GM21576 (cell line): ENCODE measurements around the gene LYZL4.

Experiments
- ATAC-seq: cut with Tn5 transposase; IDR thresholded peaks from one replicate; pipeline ENCODE4 v1.9.1; 2021; ENCODE audit warnings: mild to moderate bottlenecking, moderate library complexity; ENCODE audit not compliant: unreplicated experiment

Gene LYZL4

DNA sequence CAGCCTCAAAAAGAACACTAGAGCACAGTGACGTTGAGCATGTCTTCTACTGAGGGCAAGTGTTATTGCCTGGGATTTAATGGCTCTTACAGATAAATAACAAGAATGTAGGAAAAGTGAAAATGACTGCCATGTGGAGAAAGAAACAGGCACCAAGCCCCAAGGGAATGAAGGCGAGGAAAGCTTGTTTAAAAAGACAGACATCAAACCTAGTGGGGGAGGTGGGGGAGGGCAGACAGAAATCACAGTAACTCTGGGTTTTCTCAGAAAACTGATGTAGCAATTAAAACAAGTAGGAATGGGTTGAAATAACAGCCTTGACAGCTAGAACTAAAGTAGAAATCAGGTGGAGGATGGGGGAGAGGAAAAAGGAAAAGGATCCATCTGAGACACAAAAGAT lies 18.4 kb upstream of the LYZL4 start:
- no peak for ATAC-seq

DNA sequence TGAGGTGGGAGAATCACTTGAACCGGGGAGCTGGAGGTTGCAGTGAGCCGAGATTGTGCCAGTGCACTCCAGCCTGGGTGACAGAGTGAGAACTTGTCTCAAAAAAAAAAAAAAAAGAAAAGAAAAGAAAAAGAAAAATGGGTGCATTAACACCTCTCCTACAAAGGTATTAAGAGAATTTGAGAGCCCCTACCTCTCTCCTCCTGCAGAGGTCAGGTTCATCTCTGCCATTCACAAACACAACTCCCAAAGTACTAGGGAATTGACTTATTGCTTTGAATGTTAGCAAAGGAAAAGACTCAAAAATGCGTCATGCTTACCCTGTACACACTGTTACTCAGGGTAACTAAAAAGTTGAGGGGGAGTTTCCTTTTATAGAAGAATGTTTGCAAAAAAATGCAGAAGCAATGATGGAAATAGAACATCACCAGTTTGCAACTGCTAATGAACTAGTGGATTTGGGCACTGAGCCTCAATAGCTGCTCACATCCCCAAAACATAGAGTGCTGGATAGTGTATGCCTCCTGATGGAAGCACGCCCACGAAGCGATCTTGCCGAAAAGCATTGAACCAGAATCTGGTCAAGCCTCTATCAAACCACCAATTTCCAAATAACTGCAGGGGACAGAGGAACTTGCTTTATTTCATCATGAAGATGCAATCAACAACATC lies 15.5 kb upstream of the LYZL4 start:
- no peak for ATAC-seq

DNA sequence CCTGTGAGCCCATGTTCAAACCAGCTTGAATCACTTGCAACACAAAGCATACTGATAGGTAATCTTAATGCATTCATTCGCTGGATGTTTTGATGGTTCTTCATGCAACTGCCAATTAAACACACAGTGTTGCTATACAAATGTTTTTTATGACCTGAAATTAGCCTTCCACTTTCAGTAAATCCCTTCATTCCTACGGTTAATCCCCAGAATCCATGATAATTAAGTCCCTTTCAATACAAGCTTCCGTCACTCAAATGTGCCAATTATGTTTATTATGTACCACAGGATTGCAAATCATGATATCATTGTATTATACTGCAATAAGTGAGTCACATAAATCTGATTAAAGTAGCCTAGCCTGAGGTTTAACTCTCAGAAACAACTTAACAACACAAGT lies 14.5 kb upstream of the LYZL4 start:
- no peak for ATAC-seq

DNA sequence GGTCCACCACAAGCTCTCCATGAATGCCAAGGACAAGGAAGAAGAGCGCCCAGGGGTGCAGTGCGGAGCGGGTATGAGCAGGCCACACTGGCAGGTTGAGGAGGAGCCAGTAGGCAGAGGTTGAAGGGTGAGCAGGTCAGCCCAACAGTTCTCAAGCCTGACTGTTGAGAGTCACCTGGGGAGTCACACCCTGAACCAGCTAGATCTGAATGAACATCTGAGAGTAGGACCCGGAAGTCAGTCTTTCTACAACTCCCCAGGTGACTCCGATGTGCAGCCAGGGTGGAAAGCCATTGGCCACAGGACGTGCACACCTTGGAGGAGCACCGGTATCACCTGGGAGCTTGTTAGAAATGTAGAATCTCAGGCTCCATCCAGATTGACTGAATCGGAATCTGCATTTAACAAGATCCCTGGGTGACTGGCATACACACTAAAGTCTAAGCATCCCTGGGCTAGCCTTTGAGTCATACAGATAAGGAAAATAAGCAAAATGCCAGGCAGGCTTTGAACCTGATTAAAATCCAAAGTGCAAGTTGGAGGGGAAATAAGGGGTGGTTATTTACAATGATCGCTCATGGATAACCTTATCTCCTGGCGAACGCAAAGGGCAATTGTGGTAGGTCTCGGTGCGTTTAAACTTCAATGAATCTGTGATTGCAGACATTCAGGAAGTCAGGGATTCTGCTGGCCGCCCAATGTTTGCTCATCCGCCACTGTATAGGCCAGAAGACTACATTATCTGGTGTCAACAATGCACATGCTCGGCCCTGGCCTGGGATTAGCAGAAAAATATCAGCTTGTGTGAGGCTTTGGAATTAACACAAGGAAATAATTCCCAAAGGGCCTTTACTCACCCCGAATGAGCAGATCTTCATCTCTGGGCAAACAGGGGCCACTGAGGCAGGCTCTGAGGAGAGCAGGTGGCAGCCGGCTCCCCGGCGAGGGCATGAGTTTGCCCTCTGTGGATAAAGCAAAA lies 11.7 kb upstream of the LYZL4 start:
- ATAC-seq: no peak

DNA sequence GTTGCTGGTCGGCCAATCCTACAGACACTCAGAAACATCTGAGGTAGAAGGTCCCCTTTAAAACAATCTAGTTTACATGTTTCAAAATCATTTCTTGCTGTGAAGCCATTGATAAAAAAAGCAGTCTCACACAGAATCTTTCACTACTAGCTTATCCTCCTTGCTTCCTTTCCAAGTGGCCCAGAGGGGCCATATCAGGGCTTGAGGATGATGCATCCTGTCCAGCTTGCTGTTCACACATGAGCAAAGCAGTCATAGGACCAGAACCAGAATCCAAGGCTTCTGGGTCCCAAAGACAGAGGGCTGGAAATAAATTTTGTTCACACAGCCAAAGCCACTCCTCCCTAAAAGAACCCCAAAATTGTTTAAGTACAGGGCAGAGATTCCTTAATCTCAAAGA lies 9.2 kb upstream of the LYZL4 start:
- ATAC-seq: no peak

DNA sequence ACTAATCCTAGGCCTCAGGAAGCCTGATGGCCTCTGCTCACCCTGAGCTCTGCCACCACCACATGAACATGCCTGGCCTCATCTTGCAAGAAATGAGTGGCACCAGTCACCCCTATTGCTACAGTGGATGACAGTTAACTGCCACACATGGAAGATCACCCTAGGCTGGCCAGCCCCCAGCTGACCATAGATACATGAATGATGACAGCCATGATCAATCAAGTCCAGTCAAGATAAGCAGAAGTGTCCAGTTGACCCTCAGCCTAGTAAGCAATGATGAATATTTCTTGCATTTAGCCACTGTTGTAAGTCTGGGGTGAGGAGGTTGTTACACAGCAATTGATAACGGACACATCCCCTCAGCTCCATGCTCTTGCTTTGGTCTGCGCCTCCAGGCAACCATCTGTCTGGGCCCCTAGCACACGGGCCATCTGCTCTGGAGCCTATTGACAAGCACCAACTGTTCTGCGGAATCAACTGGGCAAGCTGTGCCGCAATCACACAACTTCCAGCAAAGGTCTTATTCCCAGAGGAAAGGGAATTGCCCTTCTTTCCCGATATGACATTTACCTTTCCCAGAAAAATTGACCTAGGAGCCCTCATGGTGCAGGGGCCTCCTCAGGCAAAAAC lies 2.2 kb upstream of the LYZL4 start:
- no peak for ATAC-seq

DNA sequence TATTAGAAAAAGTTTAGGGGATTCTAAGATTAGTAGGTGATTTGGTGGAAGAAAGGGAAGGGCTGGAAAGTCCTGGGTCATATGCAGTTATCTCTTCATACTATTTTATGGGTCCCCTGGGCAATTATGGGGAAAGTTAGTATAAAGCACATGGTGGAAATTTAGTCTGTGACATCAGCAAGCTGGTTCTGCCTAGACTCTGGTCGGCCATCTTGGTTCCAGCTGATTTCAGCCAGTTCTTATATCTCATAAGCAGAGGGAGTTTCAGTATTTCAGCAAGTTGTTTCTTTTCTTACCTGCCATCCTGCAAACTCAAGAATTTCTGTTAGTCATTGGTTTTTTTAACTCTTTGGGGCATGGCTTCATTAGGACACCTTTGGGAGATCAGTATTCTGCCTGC lies 1.0 kb upstream of the LYZL4 start:
- ATAC-seq: no peak

DNA sequence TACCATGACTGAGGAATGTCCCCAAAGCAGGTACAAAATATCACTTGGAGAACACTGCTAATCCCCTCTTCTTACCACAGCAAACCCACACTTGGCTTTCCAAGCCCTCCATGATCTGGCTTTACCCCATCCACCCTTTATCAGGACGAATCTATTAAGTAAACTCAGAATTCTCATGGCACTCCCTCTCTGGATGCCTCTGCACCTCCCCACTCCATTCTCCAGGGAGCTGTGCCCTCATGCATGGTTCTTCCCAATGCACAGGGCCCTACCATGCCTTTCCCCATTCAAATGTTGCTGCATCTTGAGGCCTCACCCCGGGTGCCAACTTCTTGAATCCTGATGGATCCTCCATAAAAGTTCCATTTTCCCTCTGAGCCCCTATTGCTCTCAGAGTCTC lies 2.3 kb downstream of the LYZL4 start:
- no peak for ATAC-seq

DNA sequence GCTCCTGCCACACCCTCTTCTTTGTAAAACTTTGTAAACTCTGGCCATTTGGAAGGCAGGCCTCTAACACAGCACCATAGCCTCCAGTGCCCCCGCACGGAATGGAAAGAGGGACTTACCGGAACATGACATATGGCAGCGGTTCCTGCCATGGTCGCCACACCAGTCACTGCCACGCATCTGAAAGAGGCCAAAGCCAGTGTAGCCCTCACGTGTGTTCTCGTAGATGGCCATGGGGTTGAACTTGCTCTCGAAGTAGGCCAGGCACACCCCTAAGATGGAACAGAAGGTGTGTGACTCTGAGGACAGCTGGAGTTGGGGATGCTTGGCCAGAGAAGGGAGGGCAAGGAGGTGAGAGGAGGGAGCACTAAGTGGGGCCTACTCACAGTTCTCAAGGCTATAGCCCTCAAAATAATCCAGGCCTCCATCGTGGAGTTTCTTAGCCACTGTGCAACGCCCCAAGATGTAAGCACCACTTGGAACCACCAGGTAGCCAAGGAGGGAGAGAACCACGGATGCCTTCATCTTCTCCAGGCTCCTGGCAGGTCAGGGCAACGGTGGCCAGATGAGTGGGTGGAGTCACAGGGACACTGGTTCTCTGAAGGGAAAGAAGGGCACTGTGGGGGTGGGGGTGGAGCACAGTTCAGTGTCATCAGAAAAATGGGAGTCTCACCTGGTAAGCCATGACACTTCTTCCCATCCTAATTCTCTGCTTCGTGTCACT lies 3.5 kb downstream of the LYZL4 start:
- no peak for ATAC-seq

DNA sequence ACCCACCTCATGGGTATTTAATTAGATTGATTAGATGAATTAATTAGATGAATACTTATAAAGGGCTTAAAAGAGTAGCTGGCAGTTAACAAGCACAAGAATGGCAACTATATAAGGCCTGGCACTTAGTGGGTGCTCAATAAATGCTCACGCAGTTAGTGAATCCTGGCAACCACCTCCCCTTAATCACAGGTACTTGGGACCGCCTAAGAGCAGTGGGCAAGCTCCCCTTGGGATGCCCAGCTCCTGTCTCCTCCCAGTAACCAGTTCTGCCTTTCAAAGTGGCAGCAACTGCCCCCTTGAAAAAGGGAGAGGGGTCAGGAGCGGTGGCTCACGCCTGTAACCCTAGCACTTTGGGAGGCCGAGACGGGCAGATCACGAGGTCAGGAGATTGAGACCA lies 4.6 kb downstream of the LYZL4 start:
- no peak for ATAC-seq

DNA sequence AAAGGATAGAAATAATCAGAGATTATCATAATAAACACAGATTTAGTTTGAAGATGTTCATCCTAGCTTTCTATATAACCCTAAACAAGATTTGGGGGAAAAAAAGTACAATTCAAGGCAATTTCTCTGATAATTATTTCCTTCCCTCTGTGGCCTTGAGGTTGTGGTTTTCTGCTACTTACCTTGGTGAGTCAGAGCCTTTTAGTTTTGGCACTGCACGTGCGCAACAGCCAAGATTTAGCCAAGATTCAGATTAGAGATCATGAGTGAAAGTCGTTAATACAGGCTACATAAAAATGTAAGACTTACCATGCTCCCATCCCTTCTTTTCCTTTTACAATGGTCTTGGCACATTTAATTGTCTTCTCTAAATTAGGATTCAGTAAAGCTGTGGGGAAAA lies 6.7 kb downstream of the LYZL4 start:
- no peak for ATAC-seq

DNA sequence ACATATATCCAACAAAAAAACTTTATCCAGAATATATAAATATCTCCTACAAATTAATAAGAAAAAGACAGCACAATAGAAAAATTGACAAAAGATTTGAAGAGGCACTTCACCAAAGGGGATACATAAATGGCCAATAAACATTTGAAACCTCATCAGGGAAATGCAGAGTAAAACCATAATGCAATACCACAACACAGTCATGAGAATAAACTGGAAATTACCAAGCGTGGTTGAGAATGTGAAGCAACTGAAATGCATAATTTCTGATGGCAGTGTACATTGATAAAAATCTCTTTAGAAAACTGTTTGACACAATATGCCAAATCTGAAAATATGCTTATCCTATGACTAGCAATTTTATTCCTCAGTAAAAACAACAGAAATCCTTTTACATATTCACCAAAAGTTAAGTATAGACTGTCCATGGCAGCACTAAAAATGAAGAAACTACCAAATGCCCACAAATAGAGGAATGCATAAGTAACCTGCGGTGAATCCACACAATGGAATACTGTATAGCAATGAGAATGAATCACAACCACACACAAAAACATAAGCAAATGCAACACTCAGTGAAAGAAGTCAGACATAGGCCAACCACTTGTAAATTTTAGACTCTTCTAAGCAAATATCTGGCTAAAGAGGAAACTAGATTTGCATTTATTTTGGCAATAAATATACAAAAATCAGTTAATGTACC lies 7.9 kb downstream of the LYZL4 start:
- no peak for ATAC-seq

DNA sequence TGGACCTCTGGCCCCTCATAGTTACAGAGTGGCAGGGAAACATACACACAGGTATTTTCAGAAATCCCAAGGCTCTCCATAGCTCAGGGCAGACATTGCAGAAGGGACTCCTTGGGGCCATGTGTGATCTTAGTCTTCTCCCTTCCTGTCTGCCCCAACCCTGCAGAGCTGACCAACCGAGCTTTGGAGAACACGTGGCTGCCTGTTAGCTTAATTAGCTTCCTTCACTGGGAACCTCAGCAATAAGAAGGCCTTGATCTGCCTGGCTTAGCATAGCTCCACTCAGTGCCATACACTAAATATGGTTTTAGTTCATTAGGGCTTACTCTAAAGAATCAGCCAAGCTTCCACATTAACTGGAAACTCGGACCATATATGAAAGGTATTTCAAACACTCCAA lies 12.3 kb downstream of the LYZL4 start:
- no peak for ATAC-seq

DNA sequence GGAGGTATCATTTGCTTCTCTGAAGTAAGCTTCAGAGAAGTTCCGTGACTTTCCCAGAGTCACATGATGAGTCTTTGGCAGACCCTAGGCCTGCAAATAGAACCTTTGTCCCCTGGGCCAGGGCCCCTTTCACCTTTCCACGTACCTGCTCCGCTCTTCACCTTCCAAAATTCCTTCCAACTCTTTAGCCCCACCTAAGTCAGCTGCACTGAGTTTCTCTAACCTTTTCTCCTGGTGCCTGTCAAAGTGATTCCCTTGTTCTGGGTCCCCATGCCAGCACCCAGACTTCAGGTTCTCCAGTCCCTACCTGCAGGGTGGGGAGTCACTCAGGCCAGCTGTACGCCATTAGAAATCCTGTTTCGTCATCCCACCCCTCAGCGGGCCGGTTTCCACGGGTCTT lies 12.8 kb downstream of the LYZL4 start:
- ATAC-seq: no peak

DNA sequence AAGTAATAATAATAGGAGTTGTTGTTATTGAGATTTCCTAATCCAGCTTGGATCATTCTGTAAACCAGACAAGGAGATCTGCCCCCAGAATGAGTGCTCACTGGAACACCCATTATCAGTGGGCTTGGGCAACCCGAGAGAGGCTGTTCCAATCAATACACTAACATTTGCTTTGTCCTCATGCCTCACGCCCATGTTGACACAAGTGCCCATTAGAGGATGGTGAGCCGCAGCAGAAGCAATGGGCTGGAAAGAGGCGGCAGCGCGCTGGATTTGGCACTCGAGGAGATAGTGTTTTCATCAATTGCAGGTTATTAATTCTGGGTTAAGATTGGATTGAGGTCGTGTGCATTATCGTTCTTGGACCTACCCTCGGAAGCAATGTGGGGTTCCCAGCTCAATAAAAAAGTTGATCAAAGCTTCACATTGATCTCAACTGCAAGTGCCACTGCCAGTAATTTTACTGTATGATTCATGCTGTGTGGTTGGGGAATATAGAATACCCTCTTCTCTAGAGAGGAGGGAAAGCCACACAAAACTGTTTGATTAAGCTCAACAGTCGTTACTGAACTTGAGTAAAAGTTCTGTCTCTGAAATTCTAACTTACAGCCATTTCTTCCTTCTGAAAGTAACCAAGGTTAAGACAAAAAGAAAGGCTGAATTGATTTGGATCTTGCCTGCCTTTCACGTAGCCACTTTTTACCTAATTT lies 15.7 kb downstream of the LYZL4 start:
- no peak for ATAC-seq

DNA sequence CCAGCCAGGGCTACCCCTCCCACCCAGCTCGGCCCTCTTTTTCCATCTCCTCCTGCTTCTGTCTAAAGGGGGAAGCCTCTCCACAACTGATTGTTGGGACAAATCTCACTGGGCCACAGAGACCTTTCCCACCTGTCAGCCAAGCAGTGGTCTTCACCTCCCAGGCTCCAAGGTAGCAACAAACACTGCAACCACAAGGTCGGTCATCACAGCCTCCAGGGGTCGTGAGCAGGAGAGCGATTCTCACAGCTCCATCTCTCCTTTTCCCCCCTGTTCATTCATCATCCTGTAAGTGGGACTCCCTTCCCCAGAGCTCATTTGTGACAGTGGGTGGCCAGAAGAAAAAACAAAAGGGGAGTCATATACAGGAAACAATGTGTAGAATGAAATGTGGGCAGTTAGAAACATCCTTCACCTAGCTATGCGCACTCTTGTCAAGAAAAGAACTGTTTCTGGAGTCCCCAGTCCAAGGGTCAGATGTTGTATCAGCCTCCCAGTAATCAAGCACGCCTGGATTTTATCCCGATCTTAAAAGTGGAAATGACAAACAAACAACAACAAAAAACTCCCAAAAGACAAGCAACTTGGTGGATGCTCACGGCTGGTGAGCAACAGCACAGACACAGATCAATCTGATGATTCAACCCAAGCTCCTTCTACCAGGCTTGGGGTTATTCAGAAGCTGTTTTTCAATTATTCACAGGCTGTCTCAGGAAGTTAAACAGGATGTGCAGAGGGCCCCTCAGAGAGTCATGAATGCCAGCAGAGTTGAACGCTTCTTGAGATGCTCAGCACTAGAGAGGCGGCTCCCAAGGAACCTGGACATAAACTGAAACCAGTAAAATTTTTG lies 22.4 kb downstream of the LYZL4 start:
- ATAC-seq: no peak

DNA sequence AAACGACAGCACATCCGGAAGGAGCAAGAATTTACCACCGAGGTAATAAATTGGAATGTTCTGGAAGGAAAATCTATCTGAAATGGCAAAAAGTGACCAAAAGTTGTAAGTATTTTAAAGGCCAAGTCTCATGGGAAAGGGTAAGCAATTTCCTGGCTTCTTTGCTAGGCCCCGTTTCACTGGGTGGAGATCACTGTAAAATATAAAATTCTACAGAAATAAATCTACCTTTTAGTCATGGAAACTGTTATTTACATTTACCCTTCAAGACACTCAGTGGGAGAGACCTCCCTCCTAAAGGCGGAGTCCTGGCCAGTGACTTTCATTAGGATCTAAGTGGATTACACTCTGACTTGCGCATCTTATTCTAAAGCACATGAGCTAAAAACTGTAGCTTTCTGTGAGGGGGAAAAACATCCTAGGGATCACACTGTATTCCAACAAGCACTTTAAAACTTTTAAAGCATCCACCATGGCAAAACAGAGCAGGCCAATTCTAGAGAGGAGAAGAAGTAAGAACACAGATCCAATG lies 28.8 kb downstream of the LYZL4 start:
- no peak for ATAC-seq

DNA sequence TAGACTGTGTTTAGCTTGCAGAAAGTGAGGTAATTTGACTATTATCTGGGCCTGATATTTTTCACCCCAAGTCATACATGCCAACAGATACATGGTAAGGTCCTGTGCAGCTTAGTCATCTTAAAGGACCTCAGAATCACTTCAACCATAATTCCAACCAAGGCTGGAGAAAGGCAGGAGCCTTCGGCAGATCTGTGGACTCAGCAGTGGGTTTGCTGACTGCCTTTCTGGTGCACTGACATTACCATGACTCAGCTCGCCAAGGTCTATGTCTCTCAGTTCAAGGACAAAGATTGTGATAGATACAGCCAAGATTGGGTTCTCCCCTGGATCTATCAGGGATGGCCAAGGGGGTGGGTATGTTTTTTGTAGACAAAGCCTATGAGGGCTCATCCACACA lies 32.7 kb downstream of the LYZL4 start:
- no peak for ATAC-seq

DNA sequence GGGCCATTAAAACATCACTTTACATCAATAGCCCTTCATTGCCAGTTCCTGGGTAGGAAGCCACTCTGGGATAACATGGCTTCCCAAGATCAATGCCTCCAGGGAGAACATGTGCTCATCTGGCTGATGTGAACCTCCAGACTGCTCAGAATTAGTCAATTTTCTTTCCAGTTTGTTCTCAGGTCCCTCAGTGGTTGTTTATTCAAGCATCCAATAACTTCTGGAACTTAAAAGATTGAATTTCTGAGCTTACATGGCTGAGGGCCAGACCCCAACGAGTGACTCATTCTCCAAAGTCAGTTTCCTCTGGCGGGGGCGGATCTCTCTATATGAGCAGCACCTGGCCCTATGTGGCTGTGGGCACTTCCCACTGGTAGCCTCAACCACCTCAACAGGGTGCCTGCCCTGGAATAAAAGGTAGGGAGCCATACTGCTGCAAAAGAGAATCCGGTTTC lies 34.0 kb downstream of the LYZL4 start:
- ATAC-seq: no peak
